Mammary epithelial cell (primary cell): ENCODE data around the gene TMEM39A.

Experiments
- EZH2 ChIP-seq: IDR thresholded peaks from 2 replicates; pipeline ENCODE4 v1.6.1; 2012; ENCODE audit warnings: low read length, inconsistent platforms, borderline replicate concordance
- TF ChIP-seq, protein P1 (sequence below), 2 donors: IDR thresholded peaks in 1 of 2; conservative IDR thresholded peaks in 1 of 2; 2 replicates each; pipeline ENCODE4 v1.5.1; 2011 to 2012; ENCODE audit warnings: inconsistent platforms in 2 of 2, low read length in 2 of 2, mild to moderate bottlenecking in 2 of 2, control low read depth in 1 of 2, low read depth in 1 of 2; ENCODE audit not compliant: insufficient read depth in 1 of 2; ENCODE audit errors: extremely low read depth in 1 of 2

DNA sequence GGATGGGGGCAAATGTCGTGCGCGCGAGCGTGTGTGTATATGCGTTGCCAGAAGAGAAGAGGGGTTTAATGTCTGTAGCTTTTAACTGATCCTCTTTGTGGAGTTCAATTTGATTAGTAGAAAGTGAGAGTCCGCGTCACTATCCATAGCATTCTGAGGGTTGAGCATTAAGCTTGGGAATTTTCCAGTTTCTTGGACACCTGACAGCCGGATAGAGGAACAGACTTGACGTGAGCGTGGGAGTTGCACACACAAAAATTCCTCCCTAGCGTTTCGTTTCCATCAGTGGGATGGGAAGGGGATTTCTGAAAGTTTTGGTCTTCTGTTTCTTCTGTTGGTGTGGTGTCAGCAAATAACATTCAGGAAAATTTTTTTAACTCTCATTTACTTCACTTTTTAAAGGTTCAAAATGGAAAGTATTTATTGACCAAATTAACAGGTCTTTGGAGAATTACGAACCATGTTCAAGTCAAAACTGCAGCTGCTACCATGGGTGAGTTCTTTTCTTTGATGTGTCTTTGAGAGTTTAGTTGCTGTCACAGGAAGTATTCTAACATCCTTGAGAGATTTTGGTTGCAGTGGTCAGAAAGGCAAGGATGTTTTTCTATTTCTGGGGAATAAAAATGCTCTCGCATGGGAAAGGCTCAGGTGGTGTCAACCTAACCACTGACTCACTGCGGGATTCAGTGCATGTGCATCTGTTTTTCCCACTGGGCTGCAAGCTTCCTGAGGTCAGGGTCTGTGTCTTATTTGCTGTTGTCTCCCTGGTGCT, 6.2 kb upstream of the TMEM39A start:
- TF ChIP-seq, protein P1, sequence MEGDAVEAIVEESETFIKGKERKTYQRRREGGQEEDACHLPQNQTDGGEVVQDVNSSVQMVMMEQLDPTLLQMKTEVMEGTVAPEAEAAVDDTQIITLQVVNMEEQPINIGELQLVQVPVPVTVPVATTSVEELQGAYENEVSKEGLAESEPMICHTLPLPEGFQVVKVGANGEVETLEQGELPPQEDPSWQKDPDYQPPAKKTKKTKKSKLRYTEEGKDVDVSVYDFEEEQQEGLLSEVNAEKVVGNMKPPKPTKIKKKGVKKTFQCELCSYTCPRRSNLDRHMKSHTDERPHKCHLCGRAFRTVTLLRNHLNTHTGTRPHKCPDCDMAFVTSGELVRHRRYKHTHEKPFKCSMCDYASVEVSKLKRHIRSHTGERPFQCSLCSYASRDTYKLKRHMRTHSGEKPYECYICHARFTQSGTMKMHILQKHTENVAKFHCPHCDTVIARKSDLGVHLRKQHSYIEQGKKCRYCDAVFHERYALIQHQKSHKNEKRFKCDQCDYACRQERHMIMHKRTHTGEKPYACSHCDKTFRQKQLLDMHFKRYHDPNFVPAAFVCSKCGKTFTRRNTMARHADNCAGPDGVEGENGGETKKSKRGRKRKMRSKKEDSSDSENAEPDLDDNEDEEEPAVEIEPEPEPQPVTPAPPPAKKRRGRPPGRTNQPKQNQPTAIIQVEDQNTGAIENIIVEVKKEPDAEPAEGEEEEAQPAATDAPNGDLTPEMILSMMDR (conservative IDR thresholded peaks at IDR 0.05 in 1 of 2, IDR thresholded peaks at IDR 0.05 in 1 of 2; ENCODE audit: extremely low read depth in 1 of 2, insufficient read depth in 1 of 2, low read depth in 1 of 2, low read length in 2 of 2), result no peak
- TF ChIP-seq EZH2, result no peak
